HG03378 (cell line): Measurements from ENCODE around the gene SORBS1.

Source experiments
- ATAC-seq: cut with Tn5 transposase; IDR thresholded peaks from one replicate; pipeline ENCODE4 v1.9.1; 2021; ENCODE audit warnings: mild to moderate bottlenecking, moderate library complexity; ENCODE audit not compliant: unreplicated experiment

SORBS1 gene

GRCh38 chr10:95542330-95542729 lies 18.8 kb downstream of the SORBS1 start:
- no peak for ATAC-seq

GRCh38 chr10:95540514-95541052 lies 20.6 kb downstream of the SORBS1 start:
- no peak for ATAC-seq

- no peak for ATAC-seq
Observed at GRCh38 chr10:95539560-95540284, 21.4 kb downstream of the SORBS1 start.

- ATAC-seq = no peak
Observed at GRCh38 chr10:95538412-95538811, 22.8 kb downstream of the SORBS1 start.

GRCh38 chr10:95537542-95537927 lies 23.6 kb downstream of the SORBS1 start:
- ATAC-seq = no peak

- ATAC-seq = no peak
Observed at GRCh38 chr10:95536894-95537541, 24.2 kb downstream of the SORBS1 start.

GRCh38 chr10:95536017-95536416 lies 25.2 kb downstream of the SORBS1 start:
- no peak for ATAC-seq

- no peak for ATAC-seq
Observed at GRCh38 chr10:95535526-95535925, 25.6 kb downstream of the SORBS1 start.

GRCh38 chr10:95533590-95533989 lies 27.6 kb downstream of the SORBS1 start:
- ATAC-seq = no peak

- no peak for ATAC-seq
Observed at GRCh38 chr10:95532536-95532935, 28.6 kb downstream of the SORBS1 start.

- ATAC-seq = no peak
Observed at GRCh38 chr10:95531994-95532399, 29.2 kb downstream of the SORBS1 start.

- no peak for ATAC-seq
Observed at GRCh38 chr10:95531058-95531809, 29.9 kb downstream of the SORBS1 start.

- ATAC-seq = no peak
Observed at GRCh38 chr10:95530561-95530960, 30.6 kb downstream of the SORBS1 start.

- ATAC-seq = no peak
Observed at GRCh38 chr10:95530029-95530428, 31.1 kb downstream of the SORBS1 start.

GRCh38 chr10:95526044-95526443 lies 35.1 kb downstream of the SORBS1 start:
- ATAC-seq = no peak

- no peak for ATAC-seq
Observed at GRCh38 chr10:95525033-95525418, 36.1 kb downstream of the SORBS1 start.

- no peak for ATAC-seq
Observed at GRCh38 chr10:95524358-95525032, 36.7 kb downstream of the SORBS1 start.

GRCh38 chr10:95522117-95522516 lies 39.1 kb downstream of the SORBS1 start:
- ATAC-seq = no peak

- no peak for ATAC-seq
Observed at GRCh38 chr10:95520617-95521016, 40.6 kb downstream of the SORBS1 start.

- ATAC-seq = no peak
Observed at GRCh38 chr10:95518455-95519452, 42.4 kb downstream of the SORBS1 start.
